ENCODE results near the gene PGGHG. TPM values are rescaled to one million over a fixed set of nuclear protein-coding genes. Genes with fewer than 3 reads are reported as not detected.
A peak's percentile ranks its signal among the peaks of the same experiment; 100 is the strongest.

PGGHG gene
- 10 to 100 TPM in 1 of 10 donors, 1 to 10 TPM in 9; 3.3 to 10.8 (median 5.9) TPM for total RNA-seq
- polyA plus RNA-seq: 10 to 100 TPM; 15.9 to 45.3 TPM
- long read RNA-seq, donor 1, partial matches to known transcripts: 8 of 25 reads
- long read RNA-seq, donor 1, other reads (novel, unspliced or antisense): 16 of 25 reads
- long read RNA-seq, donor 2, partial matches to known transcripts: 6 of 16 reads
- long read RNA-seq, donor 2, other reads (novel, unspliced or antisense): 10 of 16 reads
- long read RNA-seq, donor 3, partial matches to known transcripts: 7 of 17 reads
- long read RNA-seq, donor 3, other reads (novel, unspliced or antisense): 8 of 17 reads

GRCh38 chr11:288478-289397 is at the start of gene PGGHG:
TSS of gene PGGHG (plus strand) at chr11:289126. CDS start at chr11:289817, 691 bp downstream.
- Histone ChIP-seq H3K36me3 (peaks cover 0 to 19% (median 0%) of the 10 kb centered on the region in 9 donors), H3K4me3 (peak within 1 kb of the TSS; percentile 58 to 82 (median 70)), H3K27me3 (peaks cover 0 to 44% (median 34%) of the 10 kb centered on the region in 7 donors), H3K27ac (peak within 1 kb of the TSS; percentile 37 to 87 (median 80)), H3K4me1 (peaks cover 3 to 20% (median 18%) of the 10 kb centered on the region in 9 donors), H3K9me3 (no peaks in the 10 kb centered on the region)
- DNase-seq: peak; percentile 82 to 88
- intact Hi-C loops (cut with DNase I): loop anchor here in 1 of 10 donors (5.0 kb wide), 1 partner anchor 36 kb away; no protein-coding TSS in a partner anchor
- no peak for TF ChIP-seq CTCF (IDR thresholded peaks at IDR 0.05)
- WGBS, 2 donors: 1% methylated on average over 41 to 112 of the region's 112 CpGs
- ATAC-seq: peak; percentile 80 to 93 (median 86)

GRCh38 chr11:240315-240714 is 48.6 kb upstream of the PGGHG start:
- DNase-seq: no peak
- intact Hi-C loops (cut with DNase I): no loop called here
- TF ChIP-seq CTCF (IDR thresholded peaks at IDR 0.05): no peak
- Histone ChIP-seq H3K4me3 (no peak overlapping the region), H3K9me3 (no peaks in the 10 kb centered on the region), H3K36me3 (peaks cover 0 to 74% (median 29%) of the 10 kb centered on the region in 9 donors), H3K27me3 (no peaks in the 10 kb centered on the region), H3K27ac (peak overlapping the region in 1 of 10 donors; percentile 79), H3K4me1 (peaks cover 0 to 45% (median 30%) of the 10 kb centered on the region in 9 donors)
- ATAC-seq: no peak
- 75 to 92% methylated on average over 1 of the region's 1 CpG for WGBS, 2 donors

DNA sequence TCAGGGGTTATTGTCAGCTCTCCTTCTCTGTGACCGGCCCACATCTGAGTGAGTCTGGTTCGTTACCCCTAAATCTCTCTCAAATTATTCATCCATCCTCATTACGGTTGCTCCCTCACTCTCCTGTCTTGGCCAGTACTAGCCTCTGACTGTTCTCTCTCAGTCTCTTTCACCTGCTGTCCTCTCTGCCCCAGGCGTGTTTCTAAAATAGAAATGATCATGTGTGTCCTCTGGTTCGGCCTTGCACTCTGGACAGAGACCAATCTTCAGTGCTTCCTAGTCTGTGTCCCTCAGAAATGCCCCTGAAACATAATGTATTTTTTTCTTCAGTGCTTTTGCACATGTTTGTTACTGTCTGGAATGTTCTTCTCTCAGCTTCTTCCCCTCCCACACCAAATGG is 47.3 kb upstream of the PGGHG start:
- Histone ChIP-seq H3K4me1 (peaks cover 0 to 40% (median 25%) of the 10 kb centered on the region in 9 donors), H3K36me3 (peaks cover 0 to 85% (median 39%) of the 10 kb centered on the region in 9 donors), H3K27me3 (no peaks in the 10 kb centered on the region), H3K9me3 (no peaks in the 10 kb centered on the region), H3K4me3 (no peak overlapping the region), H3K27ac (peak overlapping the region; percentile 31 to 82 (median 69))
- TF ChIP-seq CTCF (IDR thresholded peaks at IDR 0.05): no peak
- 62 to 75% methylated on average over 5 of the region's 5 CpGs for WGBS, 2 donors
- DNase-seq (no peak), ATAC-seq (peak in 7 of 8 donors; percentile 32 to 84 (median 59))
- intact Hi-C loops (cut with DNase I): no loop called here

DNA sequence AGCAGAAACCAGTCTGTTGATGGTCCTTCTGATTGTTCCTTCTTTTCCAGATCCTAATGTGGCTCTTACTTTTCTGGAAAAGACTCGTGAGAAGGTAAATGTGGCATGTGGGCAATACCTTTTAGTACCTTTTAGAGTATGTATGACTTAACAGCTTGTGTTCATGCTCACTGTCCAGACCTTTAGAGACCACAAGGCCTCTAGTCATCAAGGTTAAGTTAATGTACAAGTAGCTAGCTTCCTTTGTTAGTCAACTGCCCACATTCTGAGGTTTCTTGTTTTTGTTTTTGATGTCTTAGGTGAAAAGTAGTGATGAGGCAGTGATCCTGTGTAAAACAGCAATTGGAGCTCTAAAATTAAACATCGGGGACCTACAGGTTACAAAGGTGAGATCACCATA is 44.5 kb upstream of the PGGHG start:
- intact Hi-C loops (cut with DNase I): no loop called here
- peaks cover 0 to 99% (median 65%) of the 10 kb centered on the region in 9 donors for H3K36me3 ChIP-seq

More for the DNA sequence above, 44.5 kb upstream of the PGGHG start:
- no peak overlapping the region for H3K27ac ChIP-seq
- no peak for TF ChIP-seq CTCF (IDR thresholded peaks at IDR 0.05)
- H3K27me3 ChIP-seq: no peaks in the 10 kb centered on the region
- H3K4me3 ChIP-seq: no peak overlapping the region
- H3K9me3 ChIP-seq: no peaks in the 10 kb centered on the region
- no peak for ATAC-seq
- 95 to 97% methylated on average over 2 of the region's 2 CpGs for WGBS, 2 donors
- DNase-seq: no peak
- H3K4me1 ChIP-seq: peaks cover 0 to 19% (median 5%) of the 10 kb centered on the region in 9 donors
